MM.1S (cell line): ENCODE data around the gene MAP3K5.

Experiments used
- EZH2phosphoT487 ChIP-seq: fragments of 300-600 bp; sonication (generic); IDR thresholded peaks from 2 replicates; pipeline ENCODE4 v1.6.1; 2018; ENCODE audit warnings: antibody characterized with exemption, low read length
- TF ChIP-seq, protein P1 (sequence below): fragments of 300-600 bp; sonication (generic); IDR thresholded peaks from 2 replicates; pipeline ENCODE4 v1.5.1; 2016; ENCODE audit warnings: antibody characterized with exemption, low read length, mixed read lengths

DNA sequence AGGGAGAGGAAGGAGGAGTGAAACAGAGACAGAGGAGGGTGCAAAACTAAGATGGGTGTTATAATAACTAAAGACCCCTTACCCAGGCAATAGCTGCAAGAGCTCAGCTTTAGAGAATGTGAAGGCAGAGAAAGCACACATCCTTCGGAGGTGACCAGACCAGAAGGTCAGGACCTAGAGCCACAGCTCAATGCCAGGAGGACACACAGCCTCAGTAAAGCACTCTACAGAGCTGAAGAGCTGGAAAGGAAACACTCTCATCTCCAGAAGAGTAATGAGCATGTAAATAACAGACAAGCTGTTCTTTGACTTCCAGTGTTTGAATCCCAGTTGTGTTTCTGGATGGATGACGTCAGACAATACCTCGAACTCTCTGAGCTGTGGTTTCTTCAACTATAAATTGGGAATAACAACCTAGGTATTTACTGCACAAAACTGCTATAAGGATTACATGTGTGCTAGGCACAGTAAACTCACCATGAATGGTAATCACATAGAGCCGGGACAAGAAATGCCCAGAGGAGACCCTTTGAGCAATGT, 63.2 kb downstream of the MAP3K5 start:
- TF ChIP-seq, protein P1, sequence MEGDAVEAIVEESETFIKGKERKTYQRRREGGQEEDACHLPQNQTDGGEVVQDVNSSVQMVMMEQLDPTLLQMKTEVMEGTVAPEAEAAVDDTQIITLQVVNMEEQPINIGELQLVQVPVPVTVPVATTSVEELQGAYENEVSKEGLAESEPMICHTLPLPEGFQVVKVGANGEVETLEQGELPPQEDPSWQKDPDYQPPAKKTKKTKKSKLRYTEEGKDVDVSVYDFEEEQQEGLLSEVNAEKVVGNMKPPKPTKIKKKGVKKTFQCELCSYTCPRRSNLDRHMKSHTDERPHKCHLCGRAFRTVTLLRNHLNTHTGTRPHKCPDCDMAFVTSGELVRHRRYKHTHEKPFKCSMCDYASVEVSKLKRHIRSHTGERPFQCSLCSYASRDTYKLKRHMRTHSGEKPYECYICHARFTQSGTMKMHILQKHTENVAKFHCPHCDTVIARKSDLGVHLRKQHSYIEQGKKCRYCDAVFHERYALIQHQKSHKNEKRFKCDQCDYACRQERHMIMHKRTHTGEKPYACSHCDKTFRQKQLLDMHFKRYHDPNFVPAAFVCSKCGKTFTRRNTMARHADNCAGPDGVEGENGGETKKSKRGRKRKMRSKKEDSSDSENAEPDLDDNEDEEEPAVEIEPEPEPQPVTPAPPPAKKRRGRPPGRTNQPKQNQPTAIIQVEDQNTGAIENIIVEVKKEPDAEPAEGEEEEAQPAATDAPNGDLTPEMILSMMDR: no peak
- TF ChIP-seq EZH2phosphoT487: no peak
